HG03432 (cell line): ENCODE measurements around the gene NEURL1.
"Not testable (repeated sequence)": the region's sequence is repeated elsewhere in the genome, so short reads cannot be mapped to it uniquely, and the experiment has no call there.

ENCODE experiments used
- ATAC-seq: cut with Tn5 transposase; IDR thresholded peaks from one replicate; pipeline ENCODE4 v1.9.1; 2021; ENCODE audit warnings: mild to moderate bottlenecking, moderate library complexity; ENCODE audit not compliant: unreplicated experiment

Gene NEURL1

GRCh38 chr10:103619424-103620351 lies 126.2 kb downstream of the NEURL1 start:
- ATAC-seq: no peak

GRCh38 chr10:103620352-103620740 lies 126.8 kb downstream of the NEURL1 start:
- ATAC-seq: no peak

GRCh38 chr10:103620891-103621782 lies 127.6 kb downstream of the NEURL1 start:
- ATAC-seq: no peak

GRCh38 chr10:103621783-103622125 lies 128.2 kb downstream of the NEURL1 start:
- no peak for ATAC-seq

- ATAC-seq: no peak
Measured at GRCh38 chr10:103622286-103622685, 128.8 kb downstream of the NEURL1 start.

- ATAC-seq: no peak
Measured at GRCh38 chr10:103622935-103623574, 129.6 kb downstream of the NEURL1 start.

- no peak for ATAC-seq
Measured at GRCh38 chr10:103626178-103626577, 132.7 kb downstream of the NEURL1 start.

- ATAC-seq: no peak
Measured at GRCh38 chr10:103627111-103627892, 133.8 kb downstream of the NEURL1 start.

GRCh38 chr10:103627893-103628292 lies 134.4 kb downstream of the NEURL1 start:
- ATAC-seq: no peak

GRCh38 chr10:103629581-103629980 lies 136.1 kb downstream of the NEURL1 start:
- no peak for ATAC-seq

- no peak for ATAC-seq
Measured at GRCh38 chr10:103630156-103630555, 136.7 kb downstream of the NEURL1 start.

- no peak for ATAC-seq
Measured at GRCh38 chr10:103632247-103632642, 138.7 kb downstream of the NEURL1 start.

- ATAC-seq: not testable (repeated sequence)
Measured at GRCh38 chr10:103632871-103633270, 139.4 kb downstream of the NEURL1 start.

GRCh38 chr10:103633846-103634245 lies 140.3 kb downstream of the NEURL1 start:
- ATAC-seq: no peak

GRCh38 chr10:103635580-103635979 lies 142.1 kb downstream of the NEURL1 start:
- ATAC-seq: no peak

- no peak for ATAC-seq
Measured at GRCh38 chr10:103636492-103636891, 143.0 kb downstream of the NEURL1 start.

- no peak for ATAC-seq
Measured at GRCh38 chr10:103637011-103637410, 143.5 kb downstream of the NEURL1 start.

- ATAC-seq: no peak
Measured at GRCh38 chr10:103637927-103638557, 144.5 kb downstream of the NEURL1 start.

GRCh38 chr10:103638948-103639347 lies 145.4 kb downstream of the NEURL1 start:
- ATAC-seq: no peak
